ENCODE measurements around the gene DNMT3A.
A peak's percentile ranks its signal among the peaks of the same experiment; 100 is the strongest.

The DNMT3A gene

DNA sequence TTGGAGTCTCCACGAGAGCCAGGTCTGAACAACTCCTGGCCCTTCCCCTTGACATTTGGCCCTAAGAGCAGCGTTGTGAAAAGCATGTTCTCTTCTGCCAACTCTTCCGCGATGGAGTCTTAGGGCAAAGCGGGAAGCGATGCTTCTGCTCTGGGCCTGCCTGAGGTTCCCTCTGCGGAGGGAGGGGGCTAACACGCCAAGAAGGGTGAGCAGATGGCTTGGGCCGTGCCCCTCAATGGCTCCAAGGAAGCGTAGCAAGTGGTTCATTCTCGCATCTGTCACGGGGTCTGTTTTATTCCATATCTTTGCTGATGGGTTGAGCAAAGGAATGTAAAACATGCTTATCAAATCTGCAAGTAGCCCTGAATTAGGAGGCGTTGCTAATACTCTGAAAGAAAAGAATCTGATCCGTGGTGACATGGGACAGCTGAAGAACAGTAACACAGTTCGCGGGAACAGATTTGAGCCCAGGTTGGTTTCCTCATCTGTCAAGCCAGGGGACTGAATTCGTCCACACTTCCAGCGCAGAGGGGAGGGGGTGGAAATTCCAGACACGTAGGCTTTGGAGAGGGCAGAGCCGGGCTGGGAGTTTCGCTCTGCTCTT is 38.0 kb downstream of the DNMT3A start:
- peak in 1 of 2 experiments; percentile 61 for DNase-seq

DNA sequence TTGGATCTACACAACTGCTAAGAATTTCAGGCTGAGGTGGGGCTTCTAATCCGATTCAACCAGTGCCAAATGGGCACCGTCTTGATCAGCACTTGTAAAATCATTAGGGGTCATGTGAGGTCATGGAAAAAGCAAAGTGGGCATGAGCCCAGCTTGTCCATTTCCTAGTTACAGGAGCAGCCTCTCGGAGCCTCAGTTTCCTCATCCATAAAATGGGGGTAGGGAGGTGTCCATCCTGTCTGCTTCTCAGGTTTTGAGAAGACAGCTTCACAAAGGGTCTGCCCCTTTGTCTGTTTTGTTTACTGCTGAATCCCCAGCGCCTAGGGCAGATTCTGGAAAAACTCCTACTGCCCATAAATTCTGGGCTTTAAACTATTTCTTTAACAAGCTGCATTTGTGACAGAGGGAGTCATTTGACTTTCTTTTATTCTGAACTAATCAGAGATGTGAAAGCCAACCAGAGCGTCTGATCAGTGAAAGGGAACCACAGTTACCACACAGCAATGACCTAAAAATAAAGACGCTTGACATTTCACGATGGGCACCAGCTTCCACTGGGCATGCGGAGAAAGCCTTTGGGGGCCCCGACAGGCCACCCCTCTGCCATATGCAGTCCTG is 38.9 kb downstream of the DNMT3A start:
- DNase-seq: no peak

DNA sequence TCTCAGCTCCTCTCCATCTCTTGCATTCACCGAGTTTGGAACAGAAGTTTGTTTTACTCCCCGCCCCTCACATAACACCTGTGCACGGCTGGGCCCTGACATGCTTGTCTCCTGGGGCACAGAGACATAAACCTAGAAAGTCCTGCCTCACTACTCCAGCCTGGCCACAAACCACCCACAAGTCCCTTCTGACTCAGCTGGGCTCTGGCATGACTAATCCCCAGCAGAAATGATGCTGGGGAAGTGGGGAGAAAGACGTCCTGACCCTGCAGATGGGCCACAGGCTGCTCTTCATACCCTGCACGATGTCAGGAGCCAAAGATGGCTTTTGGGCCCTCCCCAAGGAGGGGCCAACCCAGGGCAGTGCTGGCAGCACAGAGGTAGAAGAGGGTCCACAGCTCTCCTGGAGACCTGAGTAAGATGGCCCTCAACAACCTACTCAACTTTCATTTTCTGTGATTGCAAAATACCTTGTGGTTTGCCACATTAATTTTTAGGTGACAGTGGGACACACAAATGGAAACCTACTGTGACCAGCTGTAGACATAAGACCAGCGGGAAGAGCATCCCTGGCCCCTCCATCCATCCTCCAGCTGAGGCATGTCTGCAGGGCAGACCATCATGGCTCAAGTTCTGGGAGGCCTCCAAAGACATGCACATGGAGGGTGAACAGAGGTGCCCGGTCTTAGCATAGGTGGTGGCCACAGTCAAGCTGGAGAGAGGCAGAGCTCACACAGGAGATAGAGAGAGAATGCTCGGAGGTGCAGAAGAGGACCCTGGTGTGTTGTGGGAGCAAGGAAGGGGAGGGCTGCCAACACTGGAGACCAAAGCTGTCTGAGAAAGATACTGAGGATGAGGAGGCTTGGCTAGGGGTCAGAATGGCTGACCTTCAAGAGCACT is 40.0 kb downstream of the DNMT3A start:
- no peak for DNase-seq

DNA sequence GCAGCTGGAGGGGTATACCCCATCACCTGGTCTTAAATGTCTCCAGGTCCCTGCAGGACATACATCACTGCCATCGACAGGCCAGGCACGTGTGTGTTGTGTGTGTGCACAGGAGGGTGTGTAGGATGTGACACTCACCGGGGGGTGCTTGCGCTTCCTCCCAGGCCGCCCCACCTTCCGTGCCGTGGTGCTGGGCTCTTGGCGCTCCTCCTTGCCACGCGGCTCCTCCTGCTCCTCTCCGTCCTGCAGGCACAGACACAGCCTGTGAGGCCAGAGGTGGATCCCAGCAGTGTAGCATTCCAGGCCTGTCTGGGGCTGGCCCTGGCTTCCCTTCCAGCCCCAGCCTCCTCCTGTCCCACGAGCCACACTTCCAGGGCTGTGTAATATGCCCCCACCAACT is 41.7 kb downstream of the DNMT3A start:
- DNase-seq: no peak

DNA sequence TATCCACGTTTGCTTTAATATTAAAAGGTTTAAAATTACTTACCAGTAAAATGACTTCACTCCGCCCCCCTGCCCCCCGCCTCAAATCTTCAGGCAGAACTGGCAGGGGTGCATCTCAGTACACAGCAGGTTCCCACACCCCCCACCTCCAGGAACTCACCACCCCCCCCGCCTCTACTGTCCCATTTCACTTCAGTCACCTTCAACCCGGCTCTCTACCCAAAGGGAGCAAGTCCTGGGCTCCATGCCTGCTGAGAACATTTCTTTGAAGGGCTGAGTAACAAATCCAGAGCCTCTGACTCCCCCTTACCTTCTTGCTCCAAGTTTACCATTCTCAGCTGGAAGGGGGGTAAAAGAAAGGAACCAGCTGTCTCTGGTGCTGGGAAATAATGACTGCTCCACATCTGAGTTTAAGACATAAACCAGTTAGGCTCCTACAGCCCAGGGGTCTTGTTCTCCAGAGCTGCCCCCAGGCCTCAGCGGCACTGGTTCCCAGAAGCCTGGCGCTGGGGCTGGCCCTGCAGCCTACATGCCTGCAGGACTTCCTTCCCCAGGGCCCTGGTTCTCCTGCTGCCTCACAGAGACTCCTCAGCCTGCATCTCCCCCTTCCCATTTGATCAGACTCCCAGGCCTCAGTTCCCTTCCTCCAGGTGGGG is 42.8 kb downstream of the DNMT3A start:
- DNase-seq: no peak

DNA sequence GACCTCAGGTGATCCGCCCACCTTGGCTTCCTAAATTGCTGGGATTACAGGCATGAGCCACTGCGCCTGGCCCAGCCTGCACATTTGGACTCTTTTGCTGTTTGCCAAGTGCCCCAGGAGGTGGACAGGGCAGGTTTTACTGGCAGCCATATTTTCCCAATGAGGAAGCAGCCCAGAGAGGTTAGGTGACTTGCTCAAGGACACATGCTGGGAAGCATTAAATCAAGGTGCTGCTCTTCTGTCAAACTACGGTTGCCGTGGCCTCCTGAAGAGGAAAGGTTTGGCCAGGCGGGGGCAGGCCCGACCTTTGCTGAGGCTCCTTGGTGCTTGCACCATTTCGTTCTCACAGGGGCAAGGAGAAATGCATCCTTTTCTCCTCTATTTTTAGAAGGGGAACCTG is 44.0 kb downstream of the DNMT3A start:
- DNase-seq: no peak

DNA sequence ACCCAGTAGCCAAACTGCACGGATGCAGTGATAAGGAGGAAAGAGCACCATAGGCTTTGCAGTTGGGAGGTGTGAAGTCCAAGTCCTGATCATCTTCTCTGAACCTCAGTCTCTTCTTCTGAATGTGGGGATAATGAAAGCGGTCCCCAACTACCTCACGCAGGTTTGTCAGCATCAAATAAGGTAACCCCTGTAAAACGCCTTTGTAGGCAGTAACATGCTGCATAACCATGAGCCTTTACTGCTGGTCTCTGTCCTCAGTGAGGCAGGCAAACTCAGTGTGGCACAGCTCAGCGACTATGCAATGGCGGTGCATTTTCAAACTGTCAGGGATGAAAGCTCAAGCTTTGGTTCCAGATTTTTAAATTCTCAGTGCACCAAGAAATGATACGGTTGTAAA is 46.1 kb downstream of the DNMT3A start:
- no peak for DNase-seq

DNA sequence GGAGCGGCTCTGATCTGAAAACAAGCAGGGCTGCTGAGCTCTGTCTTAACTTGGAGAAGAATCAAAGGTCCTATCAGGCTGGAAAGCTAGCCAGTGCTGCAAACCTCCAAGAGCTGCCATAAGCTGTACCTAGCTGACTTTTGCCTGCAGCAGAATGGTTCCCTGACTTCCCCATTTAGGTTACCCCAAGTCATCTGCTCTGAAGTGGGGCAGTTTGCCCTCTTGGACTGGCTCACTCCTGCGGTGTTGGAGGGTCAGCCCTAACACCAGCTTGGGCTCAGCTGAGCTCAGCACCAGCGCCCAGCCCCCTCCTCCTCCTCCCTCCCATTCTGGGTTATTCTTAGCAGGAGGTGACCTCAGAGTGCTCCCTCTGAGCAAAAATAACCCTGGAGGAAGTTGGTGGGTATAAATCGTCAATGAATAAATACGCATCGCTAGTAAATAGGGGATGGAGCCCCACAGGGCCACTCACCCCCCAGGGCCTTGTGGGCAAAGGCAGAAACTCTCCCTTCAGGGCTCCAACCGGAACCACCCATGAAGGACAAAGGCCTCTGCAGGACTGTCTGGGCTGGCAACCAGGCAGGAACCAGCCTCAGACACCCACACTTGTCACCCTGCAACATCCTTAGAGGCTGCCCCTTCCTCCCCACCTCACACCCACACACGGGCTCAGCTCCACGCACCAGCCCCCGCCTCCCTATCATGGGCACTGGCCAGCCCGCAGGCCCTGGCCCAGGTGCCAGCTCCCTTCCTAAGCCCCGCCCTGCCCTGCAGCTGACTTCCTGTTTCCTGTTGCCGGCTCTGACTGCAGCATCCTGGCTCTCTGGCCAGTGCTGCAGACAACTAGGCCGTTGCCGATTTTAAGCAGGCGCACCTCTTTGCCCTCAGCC is 46.9 kb downstream of the DNMT3A start:
- no peak for DNase-seq

DNA sequence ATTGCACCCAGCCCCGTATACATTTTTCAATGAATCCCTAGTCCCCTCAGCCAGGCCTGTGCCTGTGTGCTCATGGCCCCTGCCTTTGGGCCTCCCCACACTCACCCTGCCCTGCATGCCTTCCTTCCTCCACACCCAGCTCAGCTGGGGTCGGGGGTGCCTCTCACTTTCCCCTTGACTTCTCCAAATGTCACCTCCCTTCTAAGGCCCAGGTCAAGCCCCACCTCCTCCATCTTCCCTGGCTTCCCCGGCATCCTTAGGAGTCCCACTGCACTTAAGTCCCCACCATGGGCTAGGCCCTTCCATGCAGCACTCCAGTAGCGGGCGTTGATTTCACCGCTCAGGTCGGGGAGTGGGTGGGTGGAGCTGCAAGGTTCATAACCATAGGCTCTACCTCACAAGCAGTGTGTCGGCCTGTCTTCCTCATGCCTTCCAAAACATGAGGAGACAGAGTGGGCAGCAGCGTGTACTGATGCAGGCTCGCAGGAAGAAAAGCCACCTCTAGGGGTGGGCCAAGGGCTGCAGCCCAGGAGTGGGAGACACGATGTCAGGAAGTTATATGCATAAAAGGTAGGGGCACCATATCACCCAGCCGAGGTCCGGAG is 47.7 kb downstream of the DNMT3A start:
- DNase-seq: no peak

DNA sequence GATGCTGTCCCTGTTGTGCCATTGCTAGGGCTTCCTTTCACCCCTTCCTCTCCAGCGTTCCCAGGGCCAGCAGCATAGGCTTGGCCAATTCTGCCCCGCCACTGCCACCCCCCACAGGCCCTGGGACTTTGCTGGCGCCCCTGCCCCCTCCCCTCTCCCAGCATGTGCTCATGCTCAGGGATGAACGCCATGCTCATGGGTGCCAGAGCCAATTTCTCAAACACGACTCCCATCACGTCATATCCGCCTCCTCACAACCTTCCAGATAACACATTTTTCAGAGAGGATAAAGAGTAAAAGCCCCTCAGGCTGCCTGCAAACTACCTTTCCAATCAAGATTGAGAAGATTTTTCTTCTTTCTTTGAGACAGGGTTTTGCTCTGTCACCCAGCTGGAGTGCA is 48.6 kb downstream of the DNMT3A start:
- DNase-seq: no peak

DNA sequence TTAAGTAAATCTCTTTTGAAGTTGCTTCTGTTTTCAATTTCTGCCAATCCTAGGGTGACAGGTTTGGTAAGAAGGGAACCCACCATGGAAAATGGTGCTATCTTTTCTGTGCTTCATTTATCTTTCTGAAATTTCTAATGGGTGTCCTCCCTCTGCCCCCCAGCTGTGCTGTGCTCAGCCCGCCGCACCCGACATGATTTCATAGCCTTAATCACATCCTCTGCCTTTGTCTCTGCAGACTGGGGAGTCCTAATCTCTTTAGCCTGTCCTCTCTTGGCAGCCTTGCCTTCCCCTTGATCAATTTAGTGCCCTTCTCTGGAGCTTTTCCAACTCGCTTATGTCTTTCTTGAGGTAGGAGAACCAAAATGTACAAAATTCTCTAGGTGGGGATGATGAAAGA is 49.3 kb downstream of the DNMT3A start:
- DNase-seq: no peak

DNA sequence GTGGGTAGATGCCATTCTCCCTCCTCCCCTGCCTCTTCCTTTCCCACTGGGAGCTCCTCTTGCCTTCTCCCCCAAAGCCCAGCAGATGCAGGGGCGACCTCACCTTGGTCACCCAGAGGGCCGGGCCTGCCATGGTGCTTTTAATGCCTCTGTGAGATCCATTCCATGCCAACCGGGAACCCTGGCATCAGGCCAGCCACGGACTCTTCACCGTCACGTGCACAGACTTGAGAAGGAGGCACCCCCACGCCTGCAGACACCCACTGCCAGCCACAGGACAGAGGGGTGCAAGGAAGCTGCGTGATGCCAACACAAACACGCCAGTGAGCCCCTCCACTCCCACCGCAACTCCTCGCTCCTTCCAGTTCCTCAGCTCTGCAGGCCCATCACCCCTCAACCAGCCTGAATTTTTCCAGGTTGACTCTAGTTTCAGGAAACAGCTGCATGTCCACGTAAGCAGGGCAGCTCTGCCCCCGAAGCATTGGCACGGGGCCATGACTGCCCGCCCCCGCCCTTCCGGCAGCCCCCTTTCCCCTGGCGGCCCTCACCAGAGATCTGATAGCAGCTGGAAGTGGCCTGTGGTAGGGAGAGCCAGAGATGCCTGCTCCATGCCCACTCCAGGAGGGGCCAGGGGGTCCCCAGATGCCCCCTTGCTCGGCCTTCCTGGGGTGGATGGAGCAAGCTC is 50.8 kb downstream of the DNMT3A start:
- DNase-seq: no peak

DNA sequence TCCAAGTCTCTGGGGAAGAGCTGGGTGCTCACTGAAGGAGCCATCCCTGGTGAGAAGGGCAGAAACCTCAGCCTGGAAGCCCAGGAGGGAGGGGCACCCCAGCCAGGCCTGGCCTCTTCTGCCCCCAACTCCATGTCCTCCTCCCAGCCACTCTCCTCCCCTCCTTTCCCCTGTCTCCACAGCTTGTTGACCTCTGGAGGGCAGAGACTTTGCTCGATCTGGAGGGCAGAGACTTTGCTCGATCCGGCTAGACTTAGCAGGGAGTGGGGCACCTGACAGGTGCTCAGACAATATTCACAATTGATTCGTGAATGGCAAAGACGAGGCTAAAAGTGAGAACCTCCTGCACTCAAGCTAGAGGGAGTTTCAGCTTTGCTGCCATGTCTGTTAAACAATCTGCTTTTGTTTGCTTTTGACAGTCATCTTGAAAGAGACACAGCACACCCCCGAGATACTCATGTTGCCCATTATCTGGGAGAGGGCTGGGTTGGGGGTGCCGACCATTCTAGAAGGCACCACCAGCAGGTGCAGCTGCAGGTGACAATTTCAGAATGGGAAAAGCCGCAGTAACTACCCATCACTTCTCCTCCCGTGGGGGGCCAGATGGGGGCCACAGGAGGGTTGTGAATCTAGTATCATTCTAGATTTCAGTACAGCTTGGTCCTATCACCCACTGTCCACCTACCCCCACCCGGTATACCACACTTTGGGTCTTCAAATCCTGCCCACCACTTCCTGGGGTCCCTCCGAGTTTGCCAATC is 54.8 kb downstream of the DNMT3A start:
- no peak for DNase-seq

DNA sequence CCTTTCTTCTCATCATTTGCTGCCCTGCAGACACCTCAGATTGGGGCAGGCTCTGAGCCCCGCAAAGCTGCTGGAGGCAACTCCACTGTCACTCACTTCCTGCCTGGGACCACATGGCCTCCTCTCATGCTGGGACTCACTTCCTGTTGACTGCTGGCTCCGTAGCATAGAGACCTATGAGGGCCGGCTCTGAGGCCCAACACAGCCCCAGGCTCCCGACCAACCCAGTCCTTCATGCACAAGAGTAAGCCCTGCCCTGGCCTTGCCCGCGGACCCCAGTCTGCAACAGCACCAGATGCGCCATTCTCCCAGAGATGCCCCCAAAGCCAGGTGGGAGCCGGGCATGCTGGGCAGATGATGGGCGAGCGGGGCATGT is 55.7 kb downstream of the DNMT3A start:
- no peak for DNase-seq

DNA sequence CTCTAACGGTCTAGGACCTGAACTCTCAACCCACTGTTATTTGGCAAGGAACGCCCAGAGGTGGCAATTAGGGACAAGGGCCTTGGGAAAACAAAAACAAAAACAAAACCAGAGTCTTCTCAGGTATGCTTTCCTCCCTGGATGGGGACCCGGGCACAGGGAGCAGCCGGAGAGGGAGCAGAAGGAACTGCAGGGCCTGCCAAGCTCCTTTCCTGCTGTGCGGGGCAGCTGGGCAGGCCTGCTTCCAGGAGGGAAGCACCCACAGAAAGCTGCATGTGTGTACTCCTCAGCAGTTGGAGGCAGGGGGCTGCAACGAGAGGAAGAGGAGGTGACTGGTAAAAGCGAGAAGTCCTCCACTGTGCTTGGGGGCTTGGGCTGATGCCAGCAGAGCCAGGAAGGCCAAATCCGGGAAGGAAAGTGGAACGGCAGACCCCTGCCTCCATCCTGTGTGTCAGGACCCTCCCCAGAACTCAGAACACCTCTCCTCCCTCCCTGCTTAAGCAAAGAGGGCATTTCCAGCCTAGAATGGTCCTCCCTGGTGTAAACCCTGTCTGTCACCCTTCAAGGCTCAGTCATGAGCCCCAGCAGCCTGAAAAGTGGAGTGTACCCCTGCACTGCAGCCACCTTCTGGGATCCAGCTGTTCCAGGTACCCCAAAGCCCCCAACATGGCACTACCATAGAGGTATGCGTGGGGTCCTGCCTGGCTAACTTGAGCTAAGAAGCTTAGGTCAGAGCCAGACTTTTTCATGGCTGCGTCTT is 56.3 kb downstream of the DNMT3A start:
- DNase-seq: peak in 1 of 2 experiments; percentile 48

DNA sequence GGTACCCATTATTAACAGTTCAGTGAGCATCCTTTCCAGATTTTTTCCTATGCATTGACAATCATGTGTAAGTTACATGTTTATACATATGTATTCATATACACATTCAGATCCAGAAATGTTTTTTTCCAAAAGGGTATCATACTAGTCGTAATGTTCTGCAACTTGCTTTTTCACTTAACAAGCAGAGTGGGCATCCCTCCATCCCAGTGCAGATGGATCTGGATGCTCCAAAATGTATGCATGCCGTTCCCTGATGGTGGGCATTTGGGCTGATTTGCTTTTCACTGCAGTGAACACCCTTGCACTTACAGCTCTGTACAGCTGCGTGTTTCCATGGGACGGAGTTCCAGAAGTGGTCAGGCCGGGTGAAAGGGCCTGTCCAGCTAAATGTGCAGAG is 57.0 kb downstream of the DNMT3A start:
- DNase-seq: peak in 1 of 2 experiments; percentile 11

DNA sequence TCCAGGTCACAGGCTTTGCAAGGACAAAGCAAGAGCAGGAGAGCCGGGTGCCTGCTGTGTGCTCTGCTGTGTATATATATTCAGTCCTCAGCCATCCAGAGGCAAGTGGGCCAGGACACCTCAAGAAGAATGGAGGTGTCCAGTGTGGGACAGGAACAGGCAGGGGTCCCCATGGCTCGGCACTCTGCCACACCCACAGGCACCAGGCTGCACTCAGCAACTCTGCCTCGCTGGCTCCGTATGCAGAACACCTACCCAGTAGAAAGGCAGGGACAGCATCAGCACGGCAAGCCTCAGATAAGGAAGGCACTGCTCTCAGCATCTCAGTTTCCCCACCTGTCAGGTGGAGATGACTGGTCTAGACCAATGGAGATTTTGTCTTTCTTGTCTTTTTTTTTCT is 57.8 kb downstream of the DNMT3A start:
- no peak for DNase-seq

DNA sequence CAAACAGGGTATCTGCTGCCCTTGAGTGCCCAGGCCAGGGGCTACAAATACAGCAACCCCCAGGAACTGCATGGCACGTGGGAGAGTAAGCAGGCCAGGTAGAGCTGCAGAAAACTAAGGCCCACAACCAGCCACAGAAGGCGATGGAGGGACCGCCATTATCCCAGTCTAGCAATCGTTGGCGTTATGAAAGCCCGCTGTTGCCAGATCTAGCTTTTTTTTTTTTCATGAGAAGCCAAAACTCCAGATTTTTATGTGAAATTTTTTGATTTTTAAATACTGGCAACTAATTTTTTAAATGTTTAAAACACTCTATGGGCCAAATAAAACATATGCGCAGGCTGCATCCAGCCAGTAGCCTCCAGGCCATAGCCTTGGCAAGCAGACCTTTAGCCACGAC is 59.8 kb downstream of the DNMT3A start:
- no peak for DNase-seq

DNA sequence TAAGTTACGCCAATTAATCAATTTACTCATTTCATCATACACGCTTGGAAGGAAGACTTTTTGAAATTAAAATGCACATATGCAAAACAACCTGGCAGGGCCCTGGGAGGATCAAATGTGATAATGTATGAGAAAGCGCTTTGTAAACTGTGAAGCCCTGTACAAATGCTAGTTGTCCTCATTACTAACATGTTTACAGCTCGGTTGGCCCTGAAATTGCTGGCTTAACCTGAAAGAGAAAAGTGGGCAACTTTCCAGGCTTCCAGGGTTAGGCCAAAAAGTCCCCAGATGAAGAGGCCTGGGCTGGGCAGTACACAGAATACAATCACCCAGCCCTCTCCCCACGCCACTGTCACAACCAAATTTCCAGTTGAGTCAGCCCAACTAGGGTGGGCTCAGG is 60.2 kb downstream of the DNMT3A start:
- DNase-seq: peak; percentile 31 to 85

Measured in NCI-H446 (cell line).